Prostate gland (tissue), 2 donors: ENCODE data around the gene NCF2.

Experiments used
- CTCF ChIP-seq, 4 experiments: fragments of 200-600 bp in 2 of 4; fragments of 450-650 bp in 2 of 4; sonication (generic) in 2 of 4; IDR thresholded peaks; 1 replicate in 3 of 4; 2 replicates in 1 of 4; pipeline ENCODE4 v1.5.1; 2016 to 2019; ENCODE audit warnings: antibody characterized with exemption in 4 of 4, mild to moderate bottlenecking in 2 of 4, moderate library complexity in 2 of 4
- POLR2A ChIP-seq: fragments of 450-650 bp; IDR thresholded peaks from one replicate; pipeline ENCODE4 v1.6.1; 2016; ENCODE audit warnings: antibody characterized with exemption, mild to moderate bottlenecking
- POLR2AphosphoS5 ChIP-seq: sonication (generic); formaldehyde crosslinking; IDR thresholded peaks from one replicate; pipeline ENCODE4 v1.6.1; 2017; ENCODE audit warnings: antibody characterized with exemption

GRCh38 chr1:183575606-183576005 is 14.7 kb downstream of the NCF2 start:
- no peak for TF ChIP-seq POLR2A
- no peak for TF ChIP-seq CTCF (IDR thresholded peaks at IDR 0.05)
- TF ChIP-seq POLR2AphosphoS5, result no peak
